ENCODE results near the gene SIDT1. TPM values are rescaled to one million over a fixed set of nuclear protein-coding genes. Genes with fewer than 3 reads are reported as not detected.

SIDT1 gene
- total RNA-seq, 1 experiment from 2014 or later: not detected

DNA sequence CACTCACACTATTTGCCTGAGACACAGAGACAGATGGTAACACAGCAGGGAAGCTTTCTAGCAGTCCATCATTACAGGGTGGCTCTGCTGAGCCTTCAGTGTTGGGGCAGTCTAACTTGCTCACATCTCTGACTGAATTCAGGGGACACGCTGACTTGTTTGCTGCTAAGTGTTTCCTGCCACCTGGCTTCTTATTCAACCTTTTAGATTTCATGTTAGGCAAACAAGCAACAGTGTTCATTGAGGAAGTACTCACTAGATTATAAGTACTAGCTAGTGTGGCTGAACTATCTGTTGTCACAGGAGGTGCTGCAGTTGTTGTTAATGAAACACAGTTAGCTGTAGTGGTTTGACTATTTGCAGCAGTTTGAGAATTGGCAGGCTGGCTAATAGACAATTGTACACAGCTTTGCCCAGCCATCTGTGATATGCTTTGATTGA is 126.8 kb downstream of the SIDT1 start:
- Histone ChIP-seq H3K79me2 (ENCODE audit: insufficient read depth, low read length) (no peaks in the 10 kb centered on the region), H3K14ac (ENCODE audit: insufficient read depth, low read length) (no peak overlapping the region), H2AK5ac (ENCODE audit: insufficient read length, low read length) (no peak overlapping the region), H3K18ac (ENCODE audit: insufficient read length, low read depth, low read length) (no peak overlapping the region), H3K4me1 (ENCODE audit: insufficient read depth, low read length) (no peaks in the 10 kb centered on the region), H3K4me2 (ENCODE audit: insufficient read depth, insufficient read length, low read length) (no peak overlapping the region), H2BK15ac (ENCODE audit: low read depth, low read length) (no peak overlapping the region), H4K8ac (replicated peaks; ENCODE audit: insufficient read length, low read depth, low read length) (no peak overlapping the region), H3K27me3 (ENCODE audit: insufficient read depth, low read length) (no peaks in the 10 kb centered on the region), H3T11ph (ENCODE audit: low read length) (no peak overlapping the region), H3K9ac (ENCODE audit: extremely low read depth, insufficient read length, low read length) (no peak overlapping the region), H3K4ac (ENCODE audit: low read depth, low read length) (no peak overlapping the region), H4K5ac (ENCODE audit: insufficient read length, low read depth, low read length) (no peak overlapping the region), H3K23ac (ENCODE audit: insufficient read length, low read depth, low read length) (no peak overlapping the region), H2AFZ (ENCODE audit: low read length) (no peak overlapping the region), H3K79me1 (ENCODE audit: insufficient read depth, low read depth, low read length, poor library complexity, severe bottlenecking) (no peaks in the 10 kb centered on the region), H4K20me1 (ENCODE audit: control insufficient read depth, insufficient read depth, insufficient read length) (no peaks in the 10 kb centered on the region), H2BK5ac (ENCODE audit: insufficient read length, low read length) (no peak overlapping the region), H2BK120ac (ENCODE audit: low read depth, low read length, poor library complexity, severe bottlenecking) (no peak overlapping the region), H3K56ac (ENCODE audit: insufficient read length, low read depth, low read length) (no peak overlapping the region), H2BK20ac (ENCODE audit: low read depth, low read length, poor library complexity, severe bottlenecking) (no peak overlapping the region), H3K23me2 (ENCODE audit: insufficient read length, low read depth, low read length, poor library complexity, severe bottlenecking) (no peaks in the 10 kb centered on the region), H3K9me3 (ENCODE audit: control insufficient read depth, low read depth, low read length) (no peaks in the 10 kb centered on the region), H2BK12ac (ENCODE audit: insufficient read length, low read depth, low read length) (no peak overlapping the region), H4K91ac (ENCODE audit: insufficient read length, low read depth, low read length) (no peak overlapping the region), H3K27ac (ENCODE audit: insufficient read length, low read depth, low read length) (no peak overlapping the region)
- no peak for DNase-seq
- H3K27ac Mint-ChIP-seq: no peak overlapping the region
- no peaks in the 10 kb centered on the region for H3K9me3 Mint-ChIP-seq
- WGBS (ENCODE audit: extremely low coverage, insufficient read length, low lambda C conversion rate): no CpG with 5 or more reads among the region's 1 CpG
- TF ChIP-seq, protein P1, sequence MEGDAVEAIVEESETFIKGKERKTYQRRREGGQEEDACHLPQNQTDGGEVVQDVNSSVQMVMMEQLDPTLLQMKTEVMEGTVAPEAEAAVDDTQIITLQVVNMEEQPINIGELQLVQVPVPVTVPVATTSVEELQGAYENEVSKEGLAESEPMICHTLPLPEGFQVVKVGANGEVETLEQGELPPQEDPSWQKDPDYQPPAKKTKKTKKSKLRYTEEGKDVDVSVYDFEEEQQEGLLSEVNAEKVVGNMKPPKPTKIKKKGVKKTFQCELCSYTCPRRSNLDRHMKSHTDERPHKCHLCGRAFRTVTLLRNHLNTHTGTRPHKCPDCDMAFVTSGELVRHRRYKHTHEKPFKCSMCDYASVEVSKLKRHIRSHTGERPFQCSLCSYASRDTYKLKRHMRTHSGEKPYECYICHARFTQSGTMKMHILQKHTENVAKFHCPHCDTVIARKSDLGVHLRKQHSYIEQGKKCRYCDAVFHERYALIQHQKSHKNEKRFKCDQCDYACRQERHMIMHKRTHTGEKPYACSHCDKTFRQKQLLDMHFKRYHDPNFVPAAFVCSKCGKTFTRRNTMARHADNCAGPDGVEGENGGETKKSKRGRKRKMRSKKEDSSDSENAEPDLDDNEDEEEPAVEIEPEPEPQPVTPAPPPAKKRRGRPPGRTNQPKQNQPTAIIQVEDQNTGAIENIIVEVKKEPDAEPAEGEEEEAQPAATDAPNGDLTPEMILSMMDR (conservative IDR thresholded peaks at IDR 0.05): no peak
- H3K36me3 Mint-ChIP-seq (ENCODE audit: insufficient read depth in 1 of 3, low read depth in 3 of 3): peaks cover 10 to 37% (median 27%) of the 10 kb centered on the region in 3 experiments
- H3K4me1 Mint-ChIP-seq: peaks cover 3 to 6% of the 10 kb centered on the region in 2 experiments; a peak in 3 of 4 replicates
- H3K4me3 Mint-ChIP-seq: no peak overlapping the region
- H3K27me3 Mint-ChIP-seq (ENCODE audit: low read depth): no peaks in the 10 kb centered on the region

Measured in H9 (cell line).